Keratinocyte (primary cell): ENCODE measurements around the gene B4GAT1. TPM values are rescaled to one million over a fixed set of nuclear protein-coding genes. Genes with fewer than 3 reads are reported as not detected.

ENCODE experiments used
- DNase-seq: peaks from one replicate; pipeline ENCODE4 v3.0.0-alpha.2; 2011; ENCODE audit warnings: low read depth, missing footprints, low spot score
- FAIRE-seq: peaks from 2 replicates; lab custom pipeline; 2011; peaks lifted over from hg19 to GRCh38; lab: Jason Lieb, UNC
- H2AFZ ChIP-seq: 2 replicates; pipeline ENCODE4 v1.6.0; 2012; ENCODE audit warnings: low read length, control low read depth, inconsistent platforms; ENCODE audit not compliant: control insufficient read depth
- H3K27ac ChIP-seq: 2 replicates; pipeline ENCODE4 v1.5.1; 2011; ENCODE audit warnings: low read length; ENCODE audit not compliant: control insufficient read depth, insufficient read depth
- H3K27me3 ChIP-seq: 3 replicates; pipeline ENCODE4 v1.6.0; 2011; ENCODE audit warnings: low read length; ENCODE audit not compliant: control insufficient read depth, insufficient read depth; ENCODE audit errors: extremely low read depth
- H3K36me3 ChIP-seq, 2 experiments: 2 replicates in 1 of 2; 3 replicates in 1 of 2; pipeline ENCODE4 v1.5.1; 2011; ENCODE audit warnings: low read length in 2 of 2, mild to moderate bottlenecking in 1 of 2; ENCODE audit not compliant: control insufficient read depth in 2 of 2, insufficient read depth in 2 of 2; ENCODE audit errors: extremely low read depth in 1 of 2
- H3K4me1 ChIP-seq: 3 replicates; pipeline ENCODE4 v1.5.1; 2011; ENCODE audit warnings: low read length; ENCODE audit not compliant: control insufficient read depth, insufficient read depth; ENCODE audit errors: extremely low read depth
- H3K4me2 ChIP-seq: 3 replicates; pipeline ENCODE4 v1.6.0; 2011; ENCODE audit warnings: low read depth, low read length; ENCODE audit not compliant: control insufficient read depth, insufficient read depth; ENCODE audit errors: extremely low read depth
- H3K4me3 ChIP-seq, 3 experiments: fragments of 200-600 bp in 1 of 3; sonication (generic) in 1 of 3; 2 replicates in 2 of 3; 3 replicates in 1 of 3; pipeline ENCODE4 v1.5.1; 2011 to 2016; ENCODE audit warnings: low read length in 3 of 3, mild to moderate bottlenecking in 3 of 3, control low read depth in 2 of 3, inconsistent platforms in 1 of 3, low read depth in 1 of 3, mixed read lengths in 1 of 3, mixed run types in 1 of 3, moderate library complexity in 1 of 3; ENCODE audit not compliant: control insufficient read depth in 2 of 3, insufficient read depth in 2 of 3; ENCODE audit errors: extremely low read depth in 1 of 3
- H3K79me2 ChIP-seq: 2 replicates; pipeline ENCODE4 v1.6.0; 2012; ENCODE audit warnings: low read length; ENCODE audit not compliant: control insufficient read depth, insufficient read depth
- H3K9ac ChIP-seq: 3 replicates; pipeline ENCODE4 v1.6.0; 2011; ENCODE audit warnings: low read length; ENCODE audit not compliant: control insufficient read depth, insufficient read depth; ENCODE audit errors: extremely low read depth
- H3K9me1 ChIP-seq: 3 replicates; pipeline ENCODE4 v1.6.0; 2011; ENCODE audit warnings: low read length; ENCODE audit not compliant: control insufficient read depth, insufficient read depth; ENCODE audit errors: extremely low read depth
- H3K9me3 ChIP-seq: 2 replicates; pipeline ENCODE4 v1.5.1; 2012; ENCODE audit warnings: low read depth, low read length; ENCODE audit not compliant: control insufficient read depth
- H4K20me1 ChIP-seq: 3 replicates; pipeline ENCODE4 v1.6.0; 2011; ENCODE audit warnings: low read length; ENCODE audit not compliant: control insufficient read depth, insufficient read depth; ENCODE audit errors: extremely low read depth
- CTCF ChIP-seq, 3 experiments: IDR thresholded peaks in 1 of 3; conservative IDR thresholded peaks in 1 of 3; optimal IDR thresholded peaks in 1 of 3; 2 replicates in 2 of 3; 3 replicates in 1 of 3; pipeline versions ENCODE3 to v1.5.1; 2011; ENCODE audit warnings: low read length in 3 of 3, mild to moderate bottlenecking in 3 of 3, moderate library complexity in 2 of 3, control low read depth in 1 of 3, inconsistent platforms in 1 of 3; ENCODE audit not compliant: insufficient read depth in 2 of 3; ENCODE audit errors: extremely low read depth in 1 of 3
- EZH2 ChIP-seq: IDR thresholded peaks from one replicate; pipeline ENCODE4 v1.6.1; 2012; ENCODE audit warnings: inconsistent platforms, mild to moderate bottlenecking, low read length, moderate library complexity
- dilution Hi-C: fragments of 300-500 bp; cut with MboI; formaldehyde crosslinking; loops from one replicate; pipeline ENCODE4 v1.7.0; 2020; ENCODE audit warnings: low sequenced_read_pairs; ENCODE audit not compliant: extremely low pct_ligation_motif_present
- polyA minus RNA-seq, 3 experiments: library from RNA; depleted of rRNA, polyadenylated mRNA; stranded (reverse); fragments of >200 nt; gene quantifications; 1 replicate in 1 of 3; 2 replicates in 1 of 3; 3 replicates in 1 of 3; pipeline ENCODE4 v1.2.3, GENCODE V29; 2011
- polyA plus RNA-seq, 5 experiments: library from polyadenylated mRNA; depleted of rRNA in 3 of 5; stranded (reverse) in 3 of 5; stranded (forward) in 1 of 5; unstranded in 1 of 5; fragments of >200 nt; gene quantifications; 1 replicate in 1 of 5; 2 replicates in 3 of 5; 3 replicates in 1 of 5; pipeline versions ENCODE4 v1.2.1 to v1.2.3, GENCODE V29; 2011 to 2012; ENCODE audit warnings: missing spikeins in 2 of 5, low read depth in 1 of 5, low replicate concordance in 1 of 5

The B4GAT1 gene
- polyA plus RNA-seq (5.2 to 6.0 TPM (median 5.7 TPM) in 3 replicates), polyA minus RNA-seq (2.2 to 3.3 TPM (median 3.3 TPM) in 3 replicates)
- polyA plus RNA-seq (2011; ENCODE audit: low read depth) = 2.8 TPM
- 2.3 and 3.2 TPM in 2 replicates for polyA plus RNA-seq (2011; cell fraction: cytosol; rRNA removed)
- 7.9 and 11.1 TPM in 2 replicates for polyA plus RNA-seq (2011; cell fraction: nucleus; rRNA removed)
- polyA plus RNA-seq (2012; ENCODE audit: low replicate concordance) = 8.2 and 9.6 TPM in 2 replicates
- 7.1 TPM for polyA minus RNA-seq (2011; cell fraction: cytosol; rRNA and poly(A)+ RNA removed)
- polyA minus RNA-seq (2011; cell fraction: nucleus; rRNA and poly(A)+ RNA removed) = 4.7 and 6.7 TPM in 2 replicates

- Histone ChIP-seq H3K9me1 (no peaks in the 10 kb centered on the region), H2AFZ (peak within 1 kb of the TSS; percentile 96), H3K9me3 (no peaks in the 10 kb centered on the region), H3K79me2 (peaks cover 28% of the 10 kb centered on the region), H3K9ac (peak within 1 kb of the TSS; percentile 75), H4K20me1 (no peaks in the 10 kb centered on the region), H3K4me2 (peak within 1 kb of the TSS; percentile 96), H3K27ac (peak within 1 kb of the TSS; percentile 23), H3K36me3 (no peaks in the 10 kb centered on the region), H3K27me3 (no peaks in the 10 kb centered on the region), H3K4me1 (peaks cover 31% of the 10 kb centered on the region), H3K4me3 (peak within 1 kb of the TSS; percentile 80 to 88 (median 81))
- DNase-seq (peak; percentile 93), FAIRE-seq (no peak)
- dilution Hi-C loops = no loop called here
- TF ChIP-seq EZH2 (no peak), CTCF (optimal IDR thresholded peaks at IDR 0.05 in 1 of 3, IDR thresholded peaks at IDR 0.05 in 1 of 3, conservative IDR thresholded peaks at IDR 0.05 in 1 of 3; ENCODE audit: extremely low read depth in 1 of 3, insufficient read depth in 2 of 3, low read length in 3 of 3) (no peak)
These were observed at the start of gene B4GAT1 for GRCh38 chr11:66347425-66348276. Gene B4GAT1, minus strand, starts transcription at chr11:66347629. Its CDS starts 84 bp downstream, at chr11:66347545.

- TF ChIP-seq CTCF (optimal IDR thresholded peaks at IDR 0.05 in 1 of 3, IDR thresholded peaks at IDR 0.05 in 1 of 3, conservative IDR thresholded peaks at IDR 0.05 in 1 of 3; ENCODE audit: extremely low read depth in 1 of 3, insufficient read depth in 2 of 3, low read length in 3 of 3) (no peak), EZH2 (no peak)
- H3K79me2 ChIP-seq = no peaks in the 10 kb centered on the region
- H3K27ac ChIP-seq = no peak overlapping the region
- no peak for DNase-seq
- no peak overlapping the region for H3K4me3 ChIP-seq
- no peaks in the 10 kb centered on the region for H3K4me1 ChIP-seq
- H3K27me3 ChIP-seq = no peaks in the 10 kb centered on the region
- H3K36me3 ChIP-seq = no peaks in the 10 kb centered on the region
- H2AFZ ChIP-seq = no peak overlapping the region
- no peak overlapping the region for H3K9ac ChIP-seq
- dilution Hi-C loops = no loop called here
- H4K20me1 ChIP-seq = no peaks in the 10 kb centered on the region
- H3K9me3 ChIP-seq = no peaks in the 10 kb centered on the region
- H3K4me2 ChIP-seq = no peak overlapping the region
- H3K9me1 ChIP-seq = no peaks in the 10 kb centered on the region
- no peak for FAIRE-seq
These were observed 46.5 kb upstream of the B4GAT1 start for GRCh38 chr11:66393954-66394353.
